Astrocyte of the hippocampus (primary cell): ENCODE results near the gene MBD6.

Experiments used
- DNase-seq: peaks from one replicate; pipeline ENCODE4 v3.0.0; 2011; ENCODE audit warnings: low read depth, low spot score

MBD6 gene

GRCh38 chr12:57522011-57522886 lies at the start of gene MBD6:
TSS of gene MBD6 (plus strand) at chr12:57522824. CDS start at chr12:57524304, 1,480 bp downstream.
- peak; percentile 97 for DNase-seq

GRCh38 chr12:57473392-57473791 lies 49.2 kb upstream of the MBD6 start:
- no peak for DNase-seq

- no peak for DNase-seq
Observed at GRCh38 chr12:57473886-57474285, 48.7 kb upstream of the MBD6 start.

GRCh38 chr12:57474430-57474829 lies 48.2 kb upstream of the MBD6 start:
- no peak for DNase-seq

- no peak for DNase-seq
Observed at GRCh38 chr12:57474862-57475261, 47.8 kb upstream of the MBD6 start.

- DNase-seq: peak; percentile 49
Observed at GRCh38 chr12:57475271-57476161, 47.1 kb upstream of the MBD6 start.

GRCh38 chr12:57476162-57476992 lies 46.2 kb upstream of the MBD6 start:
- DNase-seq: no peak

- no peak for DNase-seq
Observed at GRCh38 chr12:57476993-57477709, 45.5 kb upstream of the MBD6 start.

GRCh38 chr12:57477710-57478681 lies 44.6 kb upstream of the MBD6 start:
- peak; percentile 26 for DNase-seq

GRCh38 chr12:57479043-57479375 lies 43.6 kb upstream of the MBD6 start:
- DNase-seq: no peak

- no peak for DNase-seq
Observed at GRCh38 chr12:57479376-57480115, 43.1 kb upstream of the MBD6 start, which contains the start of gene ARHGAP9. TSS of gene ARHGAP9 (minus strand) at chr12:57479866. CDS start at chr12:57479406, 460 bp downstream.

- no peak for DNase-seq
Observed at GRCh38 chr12:57481671-57482070, 41.0 kb upstream of the MBD6 start.

- peak; percentile 79 for DNase-seq
Observed at GRCh38 chr12:57483466-57483865, 39.2 kb upstream of the MBD6 start.

- DNase-seq: no peak
Observed at GRCh38 chr12:57485695-57486094, 36.9 kb upstream of the MBD6 start.

- no peak for DNase-seq
Observed at GRCh38 chr12:57487055-57487596, 35.5 kb upstream of the MBD6 start.

GRCh38 chr12:57487597-57488401 lies 34.8 kb upstream of the MBD6 start, which contains the start of gene MARS1:
TSS of gene MARS1 (plus strand) at chr12:57488068. CDS start at chr12:57488091, 23 bp downstream.
- DNase-seq: peak; percentile 98

- no peak for DNase-seq
Observed at GRCh38 chr12:57488402-57489156, 34.0 kb upstream of the MBD6 start.
